Measurements from ENCODE around the gene CAMKMT. TPM values are rescaled to one million over a fixed set of nuclear protein-coding genes. Genes with fewer than 3 reads are reported as not detected.

CAMKMT gene
- total and polyA plus RNA-seq, 9 of the 15 experiments (the other 6 are each of a cell fraction or from before 2014, with no cell fraction given), result 1.6 to 15.3 (median 7.4) TPM

DNA sequence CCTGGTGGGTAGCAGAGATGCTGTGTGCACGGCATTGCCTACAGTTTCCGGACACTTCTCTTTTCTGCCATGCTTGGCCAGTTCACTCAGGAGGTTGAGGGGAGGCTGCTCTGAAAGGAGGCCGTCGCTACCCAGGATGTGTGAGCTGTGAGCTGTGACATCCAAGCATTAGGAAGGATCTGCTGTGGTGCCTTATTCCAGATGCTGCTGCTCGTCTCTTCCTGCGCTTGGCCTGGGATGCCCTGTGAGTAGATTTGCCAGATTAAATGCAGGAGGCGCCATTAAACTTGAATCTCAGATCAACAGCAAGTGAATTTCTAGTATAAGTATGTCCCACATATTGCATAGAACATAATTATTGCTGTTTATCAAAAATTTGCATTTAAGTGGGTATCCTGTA is 455.5 kb downstream of the CAMKMT start:
- no peak overlapping the region for H3K9ac ChIP-seq (ENCODE audit: insufficient read depth in 1 of 2, low read depth in 2 of 2, low read length in 2 of 2)
- no peak for FAIRE-seq
- no peaks in the 10 kb centered on the region for H3K9me3 ChIP-seq (replicated peaks; ENCODE audit: control insufficient read depth, insufficient read depth, low read depth, low read length)
- H3K4me2 ChIP-seq (ENCODE audit: insufficient read depth, low read length), result no peak overlapping the region
- peaks cover 0 to 15% of the 10 kb centered on the region in 2 experiments; a peak in 3 of 5 replicates for H3K27me3 ChIP-seq (ENCODE audit: control insufficient read depth in 2 of 2, insufficient read depth in 2 of 2, low read length in 2 of 2)
- in situ Hi-C loops (cut with MboI), result no loop called here
- H3K27ac ChIP-seq (ENCODE audit: extremely low read depth, low read depth, low read length), result no peak overlapping the region
- no peaks in the 10 kb centered on the region for H3K79me2 ChIP-seq (ENCODE audit: control insufficient read depth, insufficient read depth, low read length)
- ChIA-PET CTCF (ENCODE audit: low intra/inter-chr PET ratio) (no interaction called here), POLR2A (interaction anchor here (0.6 kb wide), 1 partner anchor 36 kb away, joined by 4 read pairs; no protein-coding TSS in a partner anchor)
- no peaks in the 10 kb centered on the region for H3K36me3 ChIP-seq (ENCODE audit: control insufficient read depth, insufficient read depth, low read length)
- no TSS peak for BruUV-seq (replicated peaks)
- DNase-seq (ENCODE audit: extremely low read depth in 1 of 4, low spot score in 3 of 4), result no peak
- no peaks in the 10 kb centered on the region for H3K9me1 ChIP-seq (ENCODE audit: control insufficient read depth, insufficient read depth, low read length)
- intact Hi-C loops (cut with micrococcal nuclease), result no loop called here
- TF ChIP-seq SMARCC2 (IDR thresholded peaks at IDR 0.05; ENCODE audit: low read depth), result no peak
- TF ChIP-seq ZKSCAN1 (IDR thresholded peaks at IDR 0.05; ENCODE audit: low read depth, low read length), result no peak
- TF ChIP-seq ZNF79 (CRISPR knock-in tag; IDR thresholded peaks at IDR 0.05; ENCODE audit: low read depth), result no peak
- TF ChIP-seq TBP (optimal IDR thresholded peaks at IDR 0.05; ENCODE audit: low read depth, low read length), result no peak
- no peak for TF ChIP-seq KLF13 (tag; IDR thresholded peaks at IDR 0.05; ENCODE audit: borderline replicate concordance, low read depth)
- TF ChIP-seq, protein P1, sequence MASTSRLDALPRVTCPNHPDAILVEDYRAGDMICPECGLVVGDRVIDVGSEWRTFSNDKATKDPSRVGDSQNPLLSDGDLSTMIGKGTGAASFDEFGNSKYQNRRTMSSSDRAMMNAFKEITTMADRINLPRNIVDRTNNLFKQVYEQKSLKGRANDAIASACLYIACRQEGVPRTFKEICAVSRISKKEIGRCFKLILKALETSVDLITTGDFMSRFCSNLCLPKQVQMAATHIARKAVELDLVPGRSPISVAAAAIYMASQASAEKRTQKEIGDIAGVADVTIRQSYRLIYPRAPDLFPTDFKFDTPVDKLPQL (IDR thresholded peaks at IDR 0.05; ENCODE audit: extremely low read depth, insufficient read length), result no peak
- no peak for TF ChIP-seq ZNF584 (CRISPR knock-in tag; IDR thresholded peaks at IDR 0.05; ENCODE audit: low read depth)
- no peak for ATAC-seq
- no peak overlapping the region for H2AFZ ChIP-seq (ENCODE audit: low read depth, low read length)
- no peaks in the 10 kb centered on the region for H4K20me1 ChIP-seq (replicated peaks; ENCODE audit: control insufficient read depth, insufficient read depth, low read length)
- H3K4me3 ChIP-seq, result no peak overlapping the region
- WGBS (ENCODE audit: insufficient coverage, low coverage, missing lambda C conversion rate), result 0% methylated on average over 7 of the region's 7 CpGs
- H3K4me1 ChIP-seq (replicated peaks in 1 of 2; ENCODE audit: control insufficient read depth in 2 of 2, insufficient read depth in 2 of 2, low read length in 2 of 2), result no peaks in the 10 kb centered on the region
